OCI-LY7 (cell line): ENCODE data around the gene RALGAPA2. TPM values are rescaled to one million over a fixed set of nuclear protein-coding genes. Genes with fewer than 3 reads are reported as not detected.

Experiments used
- BruUV-seq: library from RNA; stranded (reverse); fragments of 400-500 nt; replicated peaks from 2 replicates; lab custom pipeline; 2021; lab: Mats Ljungman, UMichigan
- CTCF ChIA-PET: fragments of 300-600 bp; sonication (Branson Sonifier 250); formaldehyde crosslinking; loops from one replicate; lab custom pipeline; 2022; ENCODE audit warnings: antibody characterized with exemption; ENCODE audit not compliant: unreplicated experiment; lab: Charles Lee
- POLR2A ChIA-PET: fragments of 300-600 bp; sonication (Branson Sonifier 250); formaldehyde crosslinking; loops from one replicate; lab custom pipeline; 2022; ENCODE audit warnings: antibody characterized with exemption; lab: Charles Lee
- DNase-seq: peaks from one replicate; pipeline ENCODE4 v3.0.0-alpha.2; 2015; ENCODE audit warnings: low spot score
- H2AFZ ChIP-seq: fragments of 200-600 bp; sonication (generic), shearing (Covaris generic); 2 replicates; pipeline ENCODE4 v1.6.1; 2014; ENCODE audit warnings: mild to moderate bottlenecking, antibody characterized with exemption, low read length, moderate library complexity
- H3K27ac ChIP-seq: fragments of 200-600 bp; sonication (generic); 2 replicates; pipeline ENCODE4 v1.5.1; 2014; ENCODE audit warnings: mixed run types, low read depth, mild to moderate bottlenecking, moderate library complexity, low read length, inconsistent platforms; ENCODE audit not compliant: poor library complexity, severe bottlenecking
- H3K36me3 ChIP-seq: fragments of 200-600 bp; sonication (generic); 2 replicates; pipeline ENCODE4 v1.6.1; 2014; ENCODE audit warnings: mild to moderate bottlenecking, antibody characterized with exemption, low read length, moderate library complexity, mixed read lengths; ENCODE audit not compliant: insufficient read depth
- H3K4me1 ChIP-seq: fragments of 200-600 bp; sonication (generic); 2 replicates; pipeline ENCODE4 v1.5.1; 2014; ENCODE audit warnings: mild to moderate bottlenecking, low read length; ENCODE audit not compliant: insufficient read depth, poor library complexity, severe bottlenecking
- H3K4me2 ChIP-seq: fragments of 200-600 bp; sonication (generic); 2 replicates; pipeline ENCODE4 v1.6.1; 2014; ENCODE audit warnings: mild to moderate bottlenecking, low read length
- H3K4me3 ChIP-seq: fragments of 200-600 bp; sonication (generic); 2 replicates; pipeline ENCODE4 v1.5.1; 2014; ENCODE audit warnings: mild to moderate bottlenecking, low read depth, low read length; ENCODE audit not compliant: poor library complexity, severe bottlenecking
- H3K79me2 ChIP-seq: fragments of 200-600 bp; sonication (generic); 2 replicates; pipeline ENCODE4 v1.6.1; 2016; ENCODE audit warnings: low read depth, mild to moderate bottlenecking, low read length, moderate library complexity, mixed read lengths; ENCODE audit not compliant: insufficient read depth
- H3K9me2 ChIP-seq: fragments of 200-600 bp; sonication (generic); 2 replicates; pipeline ENCODE4 v1.6.1; 2016; ENCODE audit warnings: mild to moderate bottlenecking, low read length, mixed read lengths; ENCODE audit not compliant: insufficient read depth
- H3K9me3 ChIP-seq: fragments of 200-600 bp; sonication (generic); 2 replicates; pipeline ENCODE4 v1.6.1; 2014; ENCODE audit warnings: mild to moderate bottlenecking, mixed run types, low read length, mixed read lengths
- H4K20me1 ChIP-seq: fragments of 200-600 bp; sonication (generic); 2 replicates; pipeline ENCODE4 v1.6.1; 2014; ENCODE audit warnings: mild to moderate bottlenecking, antibody characterized with exemption, low read length, moderate library complexity, mixed read lengths; ENCODE audit not compliant: insufficient read depth
- EZH2phosphoT487 ChIP-seq: fragments of 200-600 bp; sonication (generic); IDR thresholded peaks from 2 replicates; pipeline ENCODE4 v1.6.1; 2018; ENCODE audit warnings: low read depth, borderline replicate concordance, mild to moderate bottlenecking, mixed run types, antibody characterized with exemption, low read length, moderate library complexity, mixed read lengths
- intact Hi-C: fragments of 100-400 bp; cut with micrococcal nuclease; formaldehyde crosslinking; loops from one replicate; pipeline ENCODE4 v1.10.0; 2022; ENCODE audit not compliant: unreplicated experiment
- total RNA-seq, 2 experiments: library from RNA; depleted of rRNA in 1 of 2; stranded (reverse); fragments of >200 nt in 1 of 2; shearing (Covaris generic) in 1 of 2; gene quantifications; 2 replicates each; pipeline ENCODE4 v1.2.3, GENCODE V29; 2014 to 2022
- TF ChIP-seq, protein P1 (sequence below): fragments of 200-600 bp; sonication (generic); conservative IDR thresholded peaks from 2 replicates; pipeline ENCODE4 v1.5.1; 2014; ENCODE audit warnings: mild to moderate bottlenecking, antibody characterized with exemption, low read length, moderate library complexity, mixed read lengths

Gene RALGAPA2
- total RNA-seq, 2 experiments from 2014 or later: 9.1 to 17.8 TPM

- no peaks in the 10 kb centered on the region for H3K9me2 ChIP-seq
- BruUV-seq: no TSS peak
- intact Hi-C loops: no loop called here
- ChIA-PET CTCF (no interaction called here), POLR2A (interaction anchor here (0.5 kb wide), 1 partner anchor 216 kb away, joined by 3 read pairs; no protein-coding TSS in a partner anchor)
- no peak overlapping the region for H2AFZ ChIP-seq
- DNase-seq: no peak
- no peaks in the 10 kb centered on the region for H4K20me1 ChIP-seq
- H3K4me1 ChIP-seq: no peaks in the 10 kb centered on the region
- no peak overlapping the region for H3K27ac ChIP-seq
- TF ChIP-seq, protein P1, sequence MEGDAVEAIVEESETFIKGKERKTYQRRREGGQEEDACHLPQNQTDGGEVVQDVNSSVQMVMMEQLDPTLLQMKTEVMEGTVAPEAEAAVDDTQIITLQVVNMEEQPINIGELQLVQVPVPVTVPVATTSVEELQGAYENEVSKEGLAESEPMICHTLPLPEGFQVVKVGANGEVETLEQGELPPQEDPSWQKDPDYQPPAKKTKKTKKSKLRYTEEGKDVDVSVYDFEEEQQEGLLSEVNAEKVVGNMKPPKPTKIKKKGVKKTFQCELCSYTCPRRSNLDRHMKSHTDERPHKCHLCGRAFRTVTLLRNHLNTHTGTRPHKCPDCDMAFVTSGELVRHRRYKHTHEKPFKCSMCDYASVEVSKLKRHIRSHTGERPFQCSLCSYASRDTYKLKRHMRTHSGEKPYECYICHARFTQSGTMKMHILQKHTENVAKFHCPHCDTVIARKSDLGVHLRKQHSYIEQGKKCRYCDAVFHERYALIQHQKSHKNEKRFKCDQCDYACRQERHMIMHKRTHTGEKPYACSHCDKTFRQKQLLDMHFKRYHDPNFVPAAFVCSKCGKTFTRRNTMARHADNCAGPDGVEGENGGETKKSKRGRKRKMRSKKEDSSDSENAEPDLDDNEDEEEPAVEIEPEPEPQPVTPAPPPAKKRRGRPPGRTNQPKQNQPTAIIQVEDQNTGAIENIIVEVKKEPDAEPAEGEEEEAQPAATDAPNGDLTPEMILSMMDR: no peak
- TF ChIP-seq EZH2phosphoT487: no peak
- no peak overlapping the region for H3K4me2 ChIP-seq
- H3K36me3 ChIP-seq: no peaks in the 10 kb centered on the region
- no peak overlapping the region for H3K4me3 ChIP-seq
- H3K9me3 ChIP-seq: no peaks in the 10 kb centered on the region
- no peaks in the 10 kb centered on the region for H3K79me2 ChIP-seq
Observed at GRCh38 chr20:20446425-20447015, 265.9 kb downstream of the RALGAPA2 start.

GRCh38 chr20:20446001-20446400, 266.4 kb downstream of the RALGAPA2 start:
- Histone ChIP-seq H2AFZ (no peak overlapping the region), H3K27ac (no peak overlapping the region), H4K20me1 (no peaks in the 10 kb centered on the region), H3K4me2 (no peak overlapping the region), H3K9me2 (no peaks in the 10 kb centered on the region), H3K4me3 (no peak overlapping the region), H3K79me2 (no peaks in the 10 kb centered on the region), H3K9me3 (no peaks in the 10 kb centered on the region), H3K4me1 (no peaks in the 10 kb centered on the region), H3K36me3 (no peaks in the 10 kb centered on the region)
- TF ChIP-seq EZH2phosphoT487: no peak
- TF ChIP-seq, protein P1: no peak
- ChIA-PET CTCF (no interaction called here), POLR2A (interaction anchor here (0.6 to 0.7 kb wide), 2 partner anchors 8 to 1626 kb away, joined by 3 read pairs; no protein-coding TSS in a partner anchor)
- no peak for DNase-seq
- intact Hi-C loops: no loop called here
- BruUV-seq: no TSS peak

DNA sequence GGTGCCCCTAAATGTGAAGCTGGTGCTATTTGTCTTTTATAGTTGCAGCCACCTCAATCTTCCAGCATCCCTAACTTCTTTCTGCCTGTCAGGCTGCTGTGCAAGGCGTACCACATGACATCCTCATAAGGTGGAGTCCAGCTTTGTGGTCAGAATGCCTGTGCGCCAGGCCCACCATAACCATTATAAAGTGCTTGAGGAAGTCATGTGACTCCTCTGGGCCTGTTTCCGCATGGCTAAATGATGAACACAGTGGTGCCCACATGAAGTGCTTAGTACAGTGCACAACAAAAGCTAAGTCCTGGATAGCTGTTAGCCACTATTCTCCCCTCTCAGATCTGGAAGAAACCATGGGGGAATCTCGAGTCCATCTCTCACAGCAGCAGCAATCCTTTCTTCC, 268.9 kb downstream of the RALGAPA2 start:
- H3K4me1 ChIP-seq: no peaks in the 10 kb centered on the region
- H3K4me3 ChIP-seq: no peak overlapping the region
- no peaks in the 10 kb centered on the region for H3K36me3 ChIP-seq
- no peaks in the 10 kb centered on the region for H3K79me2 ChIP-seq
- H3K27ac ChIP-seq: no peak overlapping the region
- BruUV-seq: no TSS peak
- ChIA-PET POLR2A (interaction anchor here (0.6 kb wide), 1 partner anchor 1048 kb away, joined by 3 read pairs; no protein-coding TSS in a partner anchor), CTCF (no interaction called here)
- intact Hi-C loops: no loop called here
- H3K9me3 ChIP-seq: no peaks in the 10 kb centered on the region
- no peak for DNase-seq
- H2AFZ ChIP-seq: no peak overlapping the region
- no peaks in the 10 kb centered on the region for H4K20me1 ChIP-seq
- H3K9me2 ChIP-seq: no peaks in the 10 kb centered on the region
- no peak overlapping the region for H3K4me2 ChIP-seq
- no peak for TF ChIP-seq EZH2phosphoT487
- TF ChIP-seq, protein P1: no peak
